Mesenchymal stem cell (in vitro differentiated cells and primary cell): ENCODE results near the gene JUN.

Source experiments
- DNase-seq: peaks from one replicate; pipeline ENCODE4 v3.0.0-alpha.2; 2013
- H2AFZ ChIP-seq: one replicate; pipeline ENCODE4 v1.6.1; 2013; ENCODE audit warnings: low read depth, mild to moderate bottlenecking, control low read depth, inconsistent platforms, low read length, moderate library complexity
- H2AK5ac ChIP-seq: 2 replicates; pipeline ENCODE4 v1.6.1; 2013; ENCODE audit warnings: low read length, moderate library complexity, mild to moderate bottlenecking, inconsistent platforms; ENCODE audit not compliant: severe bottlenecking
- H2BK120ac ChIP-seq: one replicate; pipeline ENCODE4 v1.6.1; 2013; ENCODE audit warnings: low read depth, mild to moderate bottlenecking, inconsistent platforms, low read length, moderate library complexity
- H2BK12ac ChIP-seq, 2 experiments: one replicate each; pipeline ENCODE4 v1.6.1; 2013; ENCODE audit warnings: inconsistent platforms in 2 of 2, low read length in 2 of 2, mild to moderate bottlenecking in 2 of 2, moderate library complexity in 2 of 2, control low read depth in 1 of 2
- H2BK15ac ChIP-seq: one replicate; pipeline ENCODE4 v1.6.1; 2013; ENCODE audit warnings: mild to moderate bottlenecking, low read depth, inconsistent platforms; ENCODE audit not compliant: poor library complexity, severe bottlenecking
- H2BK5ac ChIP-seq: 2 replicates; pipeline ENCODE4 v1.6.1; 2013; ENCODE audit warnings: low read depth, mild to moderate bottlenecking, low read length, control low read depth, inconsistent platforms; ENCODE audit not compliant: poor library complexity, severe bottlenecking
- H3K14ac ChIP-seq, 2 experiments: one replicate each; pipeline ENCODE4 v1.6.1; 2013; ENCODE audit warnings: inconsistent platforms in 2 of 2, low read length in 2 of 2, control low read depth in 1 of 2, mild to moderate bottlenecking in 1 of 2, moderate library complexity in 1 of 2
- H3K18ac ChIP-seq, 2 experiments: one replicate each; pipeline ENCODE4 v1.6.1; 2013; ENCODE audit warnings: inconsistent platforms in 2 of 2, low read length in 2 of 2, control low read depth in 1 of 2, low read depth in 1 of 2, mild to moderate bottlenecking in 1 of 2
- H3K23ac ChIP-seq, 2 experiments: one replicate each; pipeline ENCODE4 v1.6.1; 2013; ENCODE audit warnings: inconsistent platforms in 2 of 2, low read length in 2 of 2, mild to moderate bottlenecking in 2 of 2, moderate library complexity in 2 of 2, control low read depth in 1 of 2
- H3K27ac ChIP-seq: 2 replicates; pipeline ENCODE4 v1.5.1; 2013; ENCODE audit warnings: mild to moderate bottlenecking, moderate library complexity, low read length, control low read depth, inconsistent platforms; ENCODE audit not compliant: poor library complexity, severe bottlenecking
- H3K27me3 ChIP-seq, 2 experiments: 2 replicates each; pipeline versions ENCODE4 v1.6.1 to v1.7.0; 2013; ENCODE audit warnings: low read length in 2 of 2, mild to moderate bottlenecking in 2 of 2, moderate library complexity in 2 of 2, control low read depth in 1 of 2, inconsistent platforms in 1 of 2; ENCODE audit not compliant: control insufficient read depth in 1 of 2, insufficient read depth in 1 of 2
- H3K36me3 ChIP-seq, 2 experiments: 2 replicates each; pipeline versions ENCODE4 v1.6.1 to v1.7.0; 2013; ENCODE audit warnings: low read length in 2 of 2, control low read depth in 1 of 2, inconsistent platforms in 1 of 2, low read depth in 1 of 2, mild to moderate bottlenecking in 1 of 2; ENCODE audit not compliant: insufficient read depth in 2 of 2, control insufficient read depth in 1 of 2
- H3K4ac ChIP-seq, 2 experiments: one replicate each; pipeline ENCODE4 v1.6.1; 2013; ENCODE audit warnings: inconsistent platforms in 2 of 2, low read length in 2 of 2, mild to moderate bottlenecking in 2 of 2, moderate library complexity in 2 of 2, control low read depth in 1 of 2, low read depth in 1 of 2
- H3K4me1 ChIP-seq: 2 replicates; pipeline ENCODE4 v1.6.1; 2013; ENCODE audit warnings: low read depth, low read length, control low read depth; ENCODE audit not compliant: control insufficient read depth, insufficient read depth
- H3K4me2 ChIP-seq: 2 replicates; pipeline ENCODE4 v1.6.1; 2013; ENCODE audit warnings: low read length, mild to moderate bottlenecking, inconsistent platforms; ENCODE audit not compliant: poor library complexity, severe bottlenecking
- H3K4me3 ChIP-seq, 2 experiments: 2 replicates each; pipeline versions ENCODE4 v1.5.1 to v1.7.0; 2013; ENCODE audit warnings: low read length in 2 of 2, mild to moderate bottlenecking in 2 of 2, control low read depth in 1 of 2, low read depth in 1 of 2; ENCODE audit not compliant: insufficient read depth in 1 of 2
- H3K79me1 ChIP-seq: replicated peaks from 2 replicates; pipeline ENCODE4 v1.6.1; 2013; ENCODE audit warnings: mild to moderate bottlenecking, control low read depth, low read length, inconsistent platforms; ENCODE audit not compliant: poor library complexity, severe bottlenecking
- H3K9ac ChIP-seq: 2 replicates; pipeline ENCODE4 v1.7.0; 2013; ENCODE audit warnings: mild to moderate bottlenecking, low read length, moderate library complexity
- H3K9me3 ChIP-seq: 2 replicates; pipeline ENCODE4 v1.7.0; 2013; ENCODE audit warnings: mild to moderate bottlenecking, low read length; ENCODE audit not compliant: control insufficient read depth
- H4K8ac ChIP-seq: one replicate; pipeline ENCODE4 v1.6.1; 2013; ENCODE audit warnings: inconsistent platforms, mild to moderate bottlenecking, low read length, moderate library complexity
- H4K91ac ChIP-seq: one replicate; pipeline ENCODE4 v1.6.1; 2013; ENCODE audit warnings: mild to moderate bottlenecking, low read length, inconsistent platforms
- WGBS: methylation state at CpG from one replicate; pipeline ENCODE4 v1.1.7; 2013; ENCODE audit warnings: mixed read lengths; 5-methylcytosine and 5-hydroxymethylcytosine counted together

The JUN gene

DNA sequence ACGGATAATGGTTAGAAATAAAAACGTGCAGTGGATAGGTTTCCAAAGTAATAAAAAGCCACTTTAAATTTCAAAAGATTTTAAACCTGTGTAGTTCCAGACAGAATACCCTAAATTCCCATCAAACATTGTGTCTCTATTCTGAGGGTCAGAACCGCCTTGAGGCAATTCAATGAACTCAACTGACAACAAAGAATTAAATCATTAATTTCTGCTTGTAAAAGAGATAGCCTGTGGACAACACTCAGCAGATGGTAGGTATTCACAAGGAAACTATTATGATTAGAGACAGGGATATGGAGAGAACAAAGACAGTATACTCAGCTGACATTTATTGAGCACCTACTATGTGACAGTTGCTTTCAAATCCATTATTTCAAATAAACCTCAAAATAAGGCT lies 35.1 kb upstream of the JUN start:
- Histone ChIP-seq H3K36me3 (no peaks in the 10 kb centered on the region), H4K91ac (no peak overlapping the region), H3K14ac (no peak overlapping the region), H2BK12ac (no peak overlapping the region), H2BK120ac (no peak overlapping the region), H4K8ac (no peak overlapping the region), H3K4me3 (no peak overlapping the region), H3K4ac (no peak overlapping the region), H3K9ac (peak overlapping the region; percentile 20), H3K4me1 (peaks cover 16% of the 10 kb centered on the region), H2AFZ (no peak overlapping the region), H3K79me1 (peaks cover 3% of the 10 kb centered on the region), H3K18ac (no peak overlapping the region), H3K9me3 (no peaks in the 10 kb centered on the region), H3K23ac (no peak overlapping the region), H2BK5ac (no peak overlapping the region), H3K27ac (peak overlapping the region; percentile 93), H2AK5ac (no peak overlapping the region), H3K27me3 (no peaks in the 10 kb centered on the region), H3K4me2 (no peak overlapping the region), H2BK15ac (no peak overlapping the region)
- WGBS, result no CpG with 5 or more reads among the region's 3 CpGs
- DNase-seq, result no peak

DNA sequence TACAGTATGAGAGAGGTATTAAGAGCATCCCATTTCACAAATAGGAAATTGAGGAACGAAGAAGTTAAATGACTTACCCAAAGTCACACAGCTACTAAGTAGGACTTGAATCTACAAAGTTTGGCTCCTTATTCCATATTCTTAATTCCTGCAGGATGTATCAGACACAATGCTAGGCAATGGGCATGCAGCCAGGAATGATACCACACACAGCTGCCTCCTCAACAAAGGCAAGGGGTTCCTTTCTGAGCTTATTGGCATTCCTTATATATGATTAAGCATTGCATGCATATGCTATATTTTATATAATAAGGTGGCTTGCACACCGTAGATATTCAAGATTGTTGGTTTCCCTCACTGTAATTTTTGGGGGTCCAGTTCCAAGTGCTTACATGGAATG lies 34.2 kb upstream of the JUN start:
- Histone ChIP-seq H2BK120ac (no peak overlapping the region), H4K91ac (no peak overlapping the region), H3K4me2 (no peak overlapping the region), H3K4me3 (no peak overlapping the region), H2BK12ac (no peak overlapping the region), H3K27ac (peak overlapping the region; percentile 93), H3K79me1 (peaks cover 4% of the 10 kb centered on the region), H2AFZ (no peak overlapping the region), H3K9me3 (no peaks in the 10 kb centered on the region), H3K14ac (no peak overlapping the region), H2AK5ac (no peak overlapping the region), H3K23ac (no peak overlapping the region), H3K27me3 (no peaks in the 10 kb centered on the region), H3K4ac (no peak overlapping the region), H2BK5ac (no peak overlapping the region), H3K4me1 (peaks cover 17% of the 10 kb centered on the region), H3K36me3 (no peaks in the 10 kb centered on the region), H3K9ac (peak overlapping the region; percentile 7), H3K18ac (no peak overlapping the region), H2BK15ac (no peak overlapping the region), H4K8ac (no peak overlapping the region)
- peak; percentile 38 for DNase-seq
- 47% methylated on average over 2 of the region's 2 CpGs for WGBS

DNA sequence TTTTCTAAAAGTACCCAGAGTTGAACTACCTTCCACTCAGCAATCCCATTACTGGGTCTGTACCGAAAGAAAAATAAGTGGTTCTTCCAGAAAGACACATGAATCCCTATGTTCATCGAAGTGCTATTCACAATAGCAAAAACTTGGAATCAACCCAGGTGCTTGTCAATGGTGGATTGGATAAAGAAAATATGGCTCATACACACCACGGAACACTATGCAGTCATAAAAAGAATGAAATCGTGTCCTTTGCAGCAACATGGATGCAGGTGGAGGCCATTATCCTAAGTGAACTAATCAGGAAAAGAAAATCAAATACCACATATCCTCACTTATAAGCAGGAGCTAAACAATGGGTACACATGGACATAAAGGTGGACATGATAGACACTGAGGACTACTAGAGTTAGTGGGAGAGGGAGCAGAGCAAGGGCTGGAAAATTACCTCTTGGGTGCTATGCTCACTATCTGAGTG lies 32.9 kb upstream of the JUN start:
- peak overlapping the region; percentile 90 for H3K9ac ChIP-seq
- peak overlapping the region; percentile 97 for H4K8ac ChIP-seq
- H3K79me1 ChIP-seq, result peaks cover 4% of the 10 kb centered on the region
- H2BK120ac ChIP-seq, result peak overlapping the region; percentile 95
- no peaks in the 10 kb centered on the region for H3K27me3 ChIP-seq
- no peak overlapping the region for H2BK12ac ChIP-seq
- H3K4me2 ChIP-seq, result peak overlapping the region; percentile 17
- peak overlapping the region; percentile 93 for H3K27ac ChIP-seq
- H3K4me1 ChIP-seq, result peaks cover 18% of the 10 kb centered on the region
- peak overlapping the region in 1 of 2 experiments; percentile 78 for H3K4me3 ChIP-seq
- H3K36me3 ChIP-seq, result no peaks in the 10 kb centered on the region
- H3K4ac ChIP-seq, result peak overlapping the region; percentile 25 to 57
- H2AK5ac ChIP-seq, result peak overlapping the region; percentile 55
- H3K14ac ChIP-seq, result no peak overlapping the region
- peak overlapping the region; percentile 31 for H2BK5ac ChIP-seq
- WGBS, result 65% methylated on average over 4 of the region's 4 CpGs
- no peak for DNase-seq
- peak overlapping the region; percentile 90 to 94 for H3K18ac ChIP-seq
- H4K91ac ChIP-seq, result peak overlapping the region; percentile 93
- H2BK15ac ChIP-seq, result no peak overlapping the region
- no peak overlapping the region for H3K23ac ChIP-seq
- no peaks in the 10 kb centered on the region for H3K9me3 ChIP-seq
- no peak overlapping the region for H2AFZ ChIP-seq

DNA sequence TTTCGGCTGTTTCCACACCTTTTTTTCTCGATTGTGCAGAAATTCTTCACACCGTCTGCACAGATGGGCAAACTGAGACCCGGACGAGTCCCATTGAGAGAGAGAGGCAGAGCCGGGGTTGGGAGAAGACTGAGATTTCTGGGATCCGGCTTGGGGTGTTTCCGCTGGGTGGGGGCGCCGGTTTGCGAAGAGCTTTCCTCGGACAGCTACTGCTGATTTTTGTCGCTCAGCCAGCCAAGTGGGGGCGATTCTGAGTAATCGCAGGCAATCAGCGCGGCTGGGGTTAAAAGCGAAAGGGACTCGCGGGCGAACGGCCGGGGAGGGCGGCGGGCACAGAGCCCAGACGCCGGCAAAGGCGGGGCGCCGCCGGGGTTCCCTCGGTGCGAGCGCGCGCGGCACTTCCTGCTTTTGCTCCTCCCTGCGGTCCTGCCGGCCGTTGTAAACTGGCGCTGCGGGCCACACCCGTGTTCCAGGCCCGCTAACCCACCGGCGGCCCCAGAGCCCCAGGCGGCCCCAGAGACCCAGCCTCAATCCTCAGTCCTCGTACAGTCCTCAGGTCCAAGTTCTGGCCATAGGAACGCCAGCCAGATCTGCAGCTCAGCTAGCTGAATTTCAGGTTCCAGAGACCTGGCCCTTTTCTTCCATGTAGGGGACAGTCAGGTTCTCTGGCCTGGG lies 32.4 kb upstream of the JUN start:
- DNase-seq, result peak; percentile 93
- Histone ChIP-seq H3K4me2 (peak overlapping the region; percentile 77), H3K9me3 (no peaks in the 10 kb centered on the region), H2AK5ac (peak overlapping the region; percentile 55), H3K14ac (no peak overlapping the region), H3K27ac (peak overlapping the region; percentile 99), H3K4ac (peak overlapping the region; percentile 57 to 86), H3K36me3 (no peaks in the 10 kb centered on the region), H2BK5ac (peak overlapping the region; percentile 97), H3K9ac (peak overlapping the region; percentile 90), H2AFZ (no peak overlapping the region), H3K18ac (peak overlapping the region; percentile 90 to 94), H3K79me1 (peaks cover 4% of the 10 kb centered on the region), H2BK120ac (peak overlapping the region; percentile 95), H4K91ac (peak overlapping the region; percentile 93), H4K8ac (peak overlapping the region; percentile 97), H3K4me3 (peak overlapping the region; percentile 53 to 78), H2BK15ac (no peak overlapping the region), H3K27me3 (no peaks in the 10 kb centered on the region), H3K4me1 (peaks cover 18% of the 10 kb centered on the region), H2BK12ac (peak overlapping the region in 1 of 2 experiments; percentile 71), H3K23ac (no peak overlapping the region)
- WGBS, result under 1% methylated on average over 48 of the region's 49 CpGs
